ENCODE measurements around the gene SLC9A9. TPM values are rescaled to one million over a fixed set of nuclear protein-coding genes. Genes with fewer than 3 reads are reported as not detected.
"Not testable (repeated sequence)": the region's sequence is repeated elsewhere in the genome, so short reads cannot be mapped to it uniquely, and the experiment has no call there.

SLC9A9 gene
- polyA plus RNA-seq, 1 experiment, result 13.4 TPM

GRCh38 chr3:143810166-143810952, 37.9 kb downstream of the SLC9A9 start:
- no peak overlapping the region for H3K27ac ChIP-seq (ENCODE audit: low read depth, low read length)
- no peak for TF ChIP-seq CTCF (IDR thresholded peaks at IDR 0.05; ENCODE audit: low read depth, low read length)
- ChIA-PET CTCF (interaction anchor here (0.6 kb wide), 1 partner anchor 46 kb away, joined by 3 read pairs; no protein-coding TSS in a partner anchor), POLR2A (no interaction called here)
- DNase-seq (ENCODE audit: low read depth, low spot score), result no peak
- H3K4me3 ChIP-seq (ENCODE audit: low read depth, low read length), result no peak overlapping the region
- no peaks in the 10 kb centered on the region for H3K9me3 ChIP-seq (ENCODE audit: control insufficient read depth, insufficient read depth, low read length)
- no peaks in the 10 kb centered on the region for H3K27me3 ChIP-seq (ENCODE audit: control insufficient read depth, insufficient read depth, low read length)

- Histone ChIP-seq H3K9me3 (ENCODE audit: control insufficient read depth, insufficient read depth, low read length) (no peaks in the 10 kb centered on the region), H3K27me3 (ENCODE audit: control insufficient read depth, insufficient read depth, low read length) (no peaks in the 10 kb centered on the region), H3K27ac (ENCODE audit: low read depth, low read length) (peak overlapping the region; percentile 57), H3K4me3 (ENCODE audit: low read depth, low read length) (no peak overlapping the region)
- TF ChIP-seq CTCF (IDR thresholded peaks at IDR 0.05; ENCODE audit: low read depth, low read length), result no peak
- ChIA-PET POLR2A (no interaction called here), CTCF (no interaction called here)
- DNase-seq (ENCODE audit: low read depth, low spot score), result peak; percentile 32
These were observed 39.1 kb downstream of the SLC9A9 start for GRCh38 chr3:143809121-143809621.

- H3K9me3 ChIP-seq (ENCODE audit: control insufficient read depth, insufficient read depth, low read length), result no peaks in the 10 kb centered on the region
- no peak overlapping the region for H3K27ac ChIP-seq (ENCODE audit: low read depth, low read length)
- CTCF ChIA-PET, result interaction anchor here (1.7 kb wide), 1 partner anchor 77 kb away, joined by 4 read pairs; no protein-coding TSS in a partner anchor
- TF ChIP-seq CTCF (IDR thresholded peaks at IDR 0.05; ENCODE audit: low read depth, low read length), result no peak
- no peak overlapping the region for H3K4me3 ChIP-seq (ENCODE audit: low read depth, low read length)
- no peak for DNase-seq (ENCODE audit: low read depth, low spot score)
- H3K27me3 ChIP-seq (ENCODE audit: control insufficient read depth, insufficient read depth, low read length), result no peaks in the 10 kb centered on the region
- POLR2A ChIA-PET, result no interaction called here
These were observed 40.2 kb downstream of the SLC9A9 start for GRCh38 chr3:143808030-143808429.

- TF ChIP-seq CTCF (IDR thresholded peaks at IDR 0.05; ENCODE audit: low read depth, low read length), result no peak
- POLR2A ChIA-PET, result no interaction called here
- CTCF ChIA-PET, result no interaction called here
These were observed 42.2 kb downstream of the SLC9A9 start for GRCh38 chr3:143806038-143806437.

GRCh38 chr3:143805476-143805875, 42.8 kb downstream of the SLC9A9 start:
- POLR2A ChIA-PET; H3K4me3 ChIP-seq (ENCODE audit: low read depth, low read length); CTCF ChIA-PET; H3K27me3 ChIP-seq (ENCODE audit: control insufficient read depth, insufficient read depth, low read length); DNase-seq (ENCODE audit: low read depth, low spot score); H3K9me3 ChIP-seq (ENCODE audit: control insufficient read depth, insufficient read depth, low read length); H3K27ac ChIP-seq (ENCODE audit: low read depth, low read length): not testable (repeated sequence)

More at GRCh38 chr3:143806038-143806437, 42.2 kb downstream of the SLC9A9 start:
- Histone ChIP-seq H3K4me3 (ENCODE audit: low read depth, low read length) (no peak overlapping the region), H3K27ac (ENCODE audit: low read depth, low read length) (no peak overlapping the region), H3K27me3 (ENCODE audit: control insufficient read depth, insufficient read depth, low read length) (no peaks in the 10 kb centered on the region), H3K9me3 (ENCODE audit: control insufficient read depth, insufficient read depth, low read length) (no peaks in the 10 kb centered on the region)
- no peak for DNase-seq (ENCODE audit: low read depth, low spot score)

GRCh38 chr3:143801046-143801445, 47.2 kb downstream of the SLC9A9 start:
- POLR2A ChIA-PET; H3K27ac ChIP-seq (ENCODE audit: low read depth, low read length); H3K4me3 ChIP-seq (ENCODE audit: low read depth, low read length); H3K9me3 ChIP-seq (ENCODE audit: control insufficient read depth, insufficient read depth, low read length); H3K27me3 ChIP-seq (ENCODE audit: control insufficient read depth, insufficient read depth, low read length); DNase-seq (ENCODE audit: low read depth, low spot score); CTCF ChIA-PET: not testable (repeated sequence)

- H3K27ac ChIP-seq (ENCODE audit: low read depth, low read length), result not testable (repeated sequence)
These were observed 50.1 kb downstream of the SLC9A9 start for GRCh38 chr3:143798151-143798550.

More at GRCh38 chr3:143798151-143798550, 50.1 kb downstream of the SLC9A9 start:
- DNase-seq (ENCODE audit: low read depth, low spot score); CTCF ChIA-PET; H3K4me3 ChIP-seq (ENCODE audit: low read depth, low read length); H3K27me3 ChIP-seq (ENCODE audit: control insufficient read depth, insufficient read depth, low read length); H3K9me3 ChIP-seq (ENCODE audit: control insufficient read depth, insufficient read depth, low read length); POLR2A ChIA-PET: not testable (repeated sequence)

All from AG04450 (cell line).